Endothelial cell of umbilical vein (primary cell): ENCODE measurements around the gene ADCY2. TPM values are rescaled to one million over a fixed set of nuclear protein-coding genes. Genes with fewer than 3 reads are reported as not detected.

Experiments
- BruUV-seq: library from RNA; stranded (reverse); fragments of 400-500 nt; replicated peaks from 2 replicates; lab custom pipeline; 2021; lab: Mats Ljungman, UMichigan
- CTCF ChIA-PET: fragments of 300-600, 350-600 bp; sonication (Branson Sonifier 250); formaldehyde crosslinking; loops from one replicate; lab custom pipeline; 2021; ENCODE audit warnings: antibody characterized with exemption, inconsistent platforms; lab: Charles Lee
- POLR2A ChIA-PET: fragments of 300-600, 350-600 bp; sonication (Branson Sonifier 250); formaldehyde crosslinking; loops from one replicate; lab custom pipeline; 2021; ENCODE audit warnings: antibody characterized with exemption, inconsistent platforms; lab: Charles Lee
- DNase-seq: peaks from one replicate; pipeline ENCODE4 v3.0.0-alpha.2; 2011; ENCODE audit warnings: low read depth, low spot score
- FAIRE-seq: peaks from 2 replicates; lab custom pipeline; 2011; peaks lifted over from hg19 to GRCh38; lab: Jason Lieb, UNC
- H2AFZ ChIP-seq: 2 replicates; pipeline ENCODE4 v1.6.0; 2012; ENCODE audit warnings: low read depth, low read length, control low read depth, inconsistent platforms
- H3K27ac ChIP-seq: 2 replicates; pipeline ENCODE4 v1.5.1; 2011; ENCODE audit warnings: low read depth, mild to moderate bottlenecking, control low read depth, low read length, moderate library complexity; ENCODE audit not compliant: insufficient read depth
- H3K27me3 ChIP-seq, 2 experiments: 2 replicates each; pipeline versions ENCODE4 v1.6.0 to v1.6.1; 2011; ENCODE audit warnings: low read length in 2 of 2, mixed read lengths in 1 of 2; ENCODE audit not compliant: control insufficient read depth in 2 of 2, insufficient read depth in 2 of 2
- H3K36me3 ChIP-seq, 2 experiments: 2 replicates in 1 of 2; 3 replicates in 1 of 2; pipeline ENCODE4 v1.5.1; 2011; ENCODE audit warnings: low read length in 2 of 2, mild to moderate bottlenecking in 1 of 2, moderate library complexity in 1 of 2; ENCODE audit not compliant: control insufficient read depth in 2 of 2, insufficient read depth in 2 of 2; ENCODE audit errors: extremely low read depth in 1 of 2
- H3K4me1 ChIP-seq: 3 replicates; pipeline ENCODE4 v1.5.1; 2011; ENCODE audit warnings: mild to moderate bottlenecking, low read length; ENCODE audit not compliant: control insufficient read depth, insufficient read depth; ENCODE audit errors: extremely low read depth
- H3K4me2 ChIP-seq: 2 replicates; pipeline ENCODE4 v1.6.1; 2011; ENCODE audit warnings: low read length, control low read depth, mixed read lengths; ENCODE audit not compliant: insufficient read depth
- H3K4me3 ChIP-seq, 3 experiments: fragments of 200-600 bp in 1 of 3; sonication (generic), shearing (Covaris generic) in 1 of 3; replicated peaks in 1 of 3; 2 replicates each; pipeline ENCODE4 v1.5.1; 2011 to 2016; ENCODE audit warnings: control low read depth in 3 of 3, low read length in 3 of 3, mild to moderate bottlenecking in 2 of 3, inconsistent platforms in 1 of 3, low read depth in 1 of 3, moderate library complexity in 1 of 3; ENCODE audit not compliant: insufficient read depth in 1 of 3
- H3K79me2 ChIP-seq: 2 replicates; pipeline ENCODE4 v1.6.0; 2012; ENCODE audit warnings: low read length, inconsistent platforms; ENCODE audit not compliant: control insufficient read depth, insufficient read depth
- H3K9ac ChIP-seq: replicated peaks from 2 replicates; pipeline ENCODE3; 2011; ENCODE audit warnings: low read length, control low read depth; ENCODE audit not compliant: insufficient read depth; ENCODE audit errors: extremely low read depth
- H3K9me1 ChIP-seq: replicated peaks from 3 replicates; pipeline ENCODE4 v1.6.0; 2011; ENCODE audit warnings: mild to moderate bottlenecking, low read length; ENCODE audit not compliant: control insufficient read depth, insufficient read depth; ENCODE audit errors: extremely low read depth
- H3K9me3 ChIP-seq: replicated peaks from 2 replicates; pipeline ENCODE4 v1.5.1; 2012; ENCODE audit warnings: low read length, inconsistent platforms; ENCODE audit not compliant: control insufficient read depth, insufficient read depth
- H4K20me1 ChIP-seq: replicated peaks from 2 replicates; pipeline ENCODE3; 2011; ENCODE audit warnings: mild to moderate bottlenecking, low read length; ENCODE audit not compliant: control insufficient read depth, insufficient read depth; ENCODE audit errors: extremely low read depth
- EZH2 ChIP-seq: IDR thresholded peaks from 2 replicates; pipeline ENCODE4 v1.6.1; 2012; ENCODE audit warnings: borderline replicate concordance, low read depth, mild to moderate bottlenecking, moderate library complexity, low read length, inconsistent platforms; ENCODE audit not compliant: severe bottlenecking
- FOS ChIP-seq: IDR thresholded peaks from 2 replicates; pipeline ENCODE4 v1.6.1; 2011; ENCODE audit warnings: mild to moderate bottlenecking, low read length, moderate library complexity, borderline replicate concordance; ENCODE audit not compliant: insufficient read depth
- GATA2 ChIP-seq: IDR thresholded peaks from 2 replicates; pipeline ENCODE4 v1.7.0; 2011; ENCODE audit warnings: low read depth, mild to moderate bottlenecking, moderate library complexity, mixed read lengths, low read length; ENCODE audit not compliant: insufficient read length, insufficient read depth
- JUN ChIP-seq: IDR thresholded peaks from 2 replicates; pipeline ENCODE4 v1.6.1; 2011; ENCODE audit warnings: borderline replicate concordance, low read depth; ENCODE audit not compliant: insufficient read length, insufficient read depth
- MYC ChIP-seq: IDR thresholded peaks from one replicate; pipeline ENCODE4 v1.6.1; 2011; ENCODE audit warnings: mild to moderate bottlenecking, low read depth, low read length
- POLR2A ChIP-seq: IDR thresholded peaks from 2 replicates; pipeline ENCODE4 v1.6.1; 2012; ENCODE audit warnings: low read depth, mild to moderate bottlenecking, control low read depth, low read length
- POLR2AphosphoS5 ChIP-seq: IDR thresholded peaks from 2 replicates; pipeline ENCODE4 v1.6.1; 2012; ENCODE audit warnings: low read depth, mild to moderate bottlenecking, control low read depth, low read length, moderate library complexity; ENCODE audit not compliant: insufficient read depth
- dilution Hi-C: fragments of 300-500 bp; cut with MboI; formaldehyde crosslinking; loops from one replicate; pipeline ENCODE4 v1.15.0; 2019; ENCODE audit warnings: low sequenced_read_pairs; ENCODE audit not compliant: extremely low pct_ligation_motif_present
- intact Hi-C: fragments of 100-400 bp; cut with micrococcal nuclease; formaldehyde crosslinking; loops from one replicate; pipeline ENCODE4 v1.10.0; 2022
- polyA plus RNA-seq, 4 experiments: library from polyadenylated mRNA; depleted of rRNA in 3 of 4; stranded (reverse) in 3 of 4; unstranded in 1 of 4; fragments of >200 nt; gene quantifications; 2 replicates each; pipeline versions ENCODE4 v1.2.1 to v1.2.3, GENCODE V29; 2011 to 2012; ENCODE audit warnings: missing spikeins in 1 of 4
- total RNA-seq: library from RNA; stranded (reverse); gene quantifications from 2 replicates; pipeline ENCODE4 v1.2.3, GENCODE V29; 2021
- TF ChIP-seq, protein P1 (sequence below): IDR thresholded peaks from 2 replicates; pipeline ENCODE4 v1.6.1; 2011; ENCODE audit not compliant: insufficient read depth, insufficient read length
- TF ChIP-seq, protein P2 (sequence below), 2 donors: IDR thresholded peaks; 1 replicate in 1 of 2; 2 replicates in 1 of 2; pipeline ENCODE4 v1.5.1; 2011; ENCODE audit warnings: low read length in 2 of 2, mild to moderate bottlenecking in 2 of 2, moderate library complexity in 2 of 2, control low read depth in 1 of 2, inconsistent platforms in 1 of 2, low read depth in 1 of 2; ENCODE audit not compliant: insufficient read depth in 1 of 2; ENCODE audit errors: extremely low read depth in 1 of 2

The ADCY2 gene
- total and polyA plus RNA-seq, 2 donors (not counting 3 experiments of a cell fraction or from before 2014, with no cell fraction given): under 0.01 TPM; not detected in 1

DNA sequence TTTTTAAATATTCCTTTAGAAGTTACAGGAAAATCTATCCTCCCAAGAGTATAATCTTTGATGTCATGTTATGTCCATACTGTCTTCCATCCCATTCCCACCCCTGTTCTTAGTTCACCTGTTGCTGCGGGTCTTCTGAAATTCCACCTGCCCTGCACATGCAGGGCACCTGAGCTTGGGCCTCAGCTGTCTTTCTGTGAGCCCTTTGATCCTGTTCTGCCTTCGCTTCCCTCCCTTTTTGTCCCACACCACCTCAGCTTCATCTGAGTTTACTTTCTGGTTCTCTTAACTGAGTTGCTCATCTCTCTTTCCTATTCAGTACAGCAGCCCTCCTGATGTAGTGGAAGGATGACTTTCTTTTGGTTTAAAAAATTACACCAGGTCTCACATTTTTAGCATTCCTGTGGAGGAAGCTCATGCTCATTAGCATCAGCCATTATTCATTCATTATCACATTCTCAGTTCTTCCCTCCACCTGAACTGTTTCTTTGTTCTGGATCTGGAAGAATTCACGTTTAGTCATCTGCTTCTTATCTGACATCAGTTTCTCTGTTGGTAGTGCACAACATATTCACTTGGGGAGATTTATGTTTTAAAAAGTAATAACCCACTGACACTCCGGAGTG lies 211.0 kb downstream of the ADCY2 start:
- no peak overlapping the region for H3K4me2 ChIP-seq
- H4K20me1 ChIP-seq: no peaks in the 10 kb centered on the region
- H3K9me3 ChIP-seq: no peaks in the 10 kb centered on the region
- FAIRE-seq (no peak), DNase-seq (no peak)
- no peaks in the 10 kb centered on the region for H3K4me1 ChIP-seq
- no peaks in the 10 kb centered on the region for H3K27me3 ChIP-seq
- no peak overlapping the region for H2AFZ ChIP-seq
- intact Hi-C loops (no loop called here), dilution Hi-C loops (no loop called here)
- BruUV-seq: no TSS peak
- no peak overlapping the region for H3K27ac ChIP-seq
- ChIA-PET POLR2A (no interaction called here), CTCF (no interaction called here)
- no peak overlapping the region for H3K9ac ChIP-seq
- H3K9me1 ChIP-seq: no peaks in the 10 kb centered on the region
- no peak for TF ChIP-seq POLR2AphosphoS5
- TF ChIP-seq, protein P1, sequence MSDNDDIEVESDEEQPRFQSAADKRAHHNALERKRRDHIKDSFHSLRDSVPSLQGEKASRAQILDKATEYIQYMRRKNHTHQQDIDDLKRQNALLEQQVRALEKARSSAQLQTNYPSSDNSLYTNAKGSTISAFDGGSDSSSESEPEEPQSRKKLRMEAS: no peak
- TF ChIP-seq, protein P2, sequence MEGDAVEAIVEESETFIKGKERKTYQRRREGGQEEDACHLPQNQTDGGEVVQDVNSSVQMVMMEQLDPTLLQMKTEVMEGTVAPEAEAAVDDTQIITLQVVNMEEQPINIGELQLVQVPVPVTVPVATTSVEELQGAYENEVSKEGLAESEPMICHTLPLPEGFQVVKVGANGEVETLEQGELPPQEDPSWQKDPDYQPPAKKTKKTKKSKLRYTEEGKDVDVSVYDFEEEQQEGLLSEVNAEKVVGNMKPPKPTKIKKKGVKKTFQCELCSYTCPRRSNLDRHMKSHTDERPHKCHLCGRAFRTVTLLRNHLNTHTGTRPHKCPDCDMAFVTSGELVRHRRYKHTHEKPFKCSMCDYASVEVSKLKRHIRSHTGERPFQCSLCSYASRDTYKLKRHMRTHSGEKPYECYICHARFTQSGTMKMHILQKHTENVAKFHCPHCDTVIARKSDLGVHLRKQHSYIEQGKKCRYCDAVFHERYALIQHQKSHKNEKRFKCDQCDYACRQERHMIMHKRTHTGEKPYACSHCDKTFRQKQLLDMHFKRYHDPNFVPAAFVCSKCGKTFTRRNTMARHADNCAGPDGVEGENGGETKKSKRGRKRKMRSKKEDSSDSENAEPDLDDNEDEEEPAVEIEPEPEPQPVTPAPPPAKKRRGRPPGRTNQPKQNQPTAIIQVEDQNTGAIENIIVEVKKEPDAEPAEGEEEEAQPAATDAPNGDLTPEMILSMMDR (IDR thresholded peaks at IDR 0.05; ENCODE audit: extremely low read depth in 1 of 2, insufficient read depth in 1 of 2, low read depth in 1 of 2, low read length in 2 of 2): no peak
- TF ChIP-seq POLR2A: no peak
- no peak for TF ChIP-seq JUN
- no peak for TF ChIP-seq FOS
- no peak for TF ChIP-seq GATA2
- TF ChIP-seq EZH2: no peak
- no peak for TF ChIP-seq MYC
- no peaks in the 10 kb centered on the region for H3K79me2 ChIP-seq
- no peaks in the 10 kb centered on the region for H3K36me3 ChIP-seq
- H3K4me3 ChIP-seq: no peak overlapping the region
